Body of pancreas (tissue), 4 donors: Measurements from ENCODE around the gene ARPP21.

Experiments
- POLR2A ChIP-seq, 3 donors: fragments of 450-650 bp; IDR thresholded peaks; one replicate each; pipeline ENCODE4 v1.6.1; 2016; ENCODE audit warnings: antibody characterized with exemption in 3 of 3, mild to moderate bottlenecking in 2 of 3
- TF ChIP-seq, protein P1 (sequence below), 7 experiments: fragments of 450-650 bp in 4 of 7; fragments of 200-600 bp in 3 of 7; sonication (generic) in 3 of 7; IDR thresholded peaks; one replicate each; pipeline ENCODE4 v1.5.1; 2016 to 2019; ENCODE audit warnings: antibody characterized with exemption in 7 of 7

DNA sequence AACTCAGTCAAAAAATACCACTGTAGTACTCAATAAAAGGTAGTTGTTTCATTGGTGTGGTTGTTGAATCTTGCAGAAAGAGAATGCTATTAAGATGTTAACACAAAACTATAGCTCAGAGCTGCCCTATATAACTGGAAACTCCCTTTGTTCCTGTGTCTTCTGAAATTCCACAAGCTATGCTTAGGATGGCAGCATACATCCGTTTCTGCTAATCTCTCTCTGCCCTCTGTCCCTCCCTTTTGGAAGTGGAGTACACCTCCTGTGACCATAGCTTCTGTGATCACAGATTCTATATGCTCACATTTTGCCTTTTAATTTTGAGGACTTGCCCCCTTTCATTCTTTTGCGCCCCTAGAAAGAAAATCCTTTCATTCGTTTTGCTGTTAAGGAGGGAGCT is 33.7 kb downstream of the ARPP21 start:
- TF ChIP-seq POLR2A (IDR thresholded peaks at IDR 0.05), result no peak
- TF ChIP-seq, protein P1, sequence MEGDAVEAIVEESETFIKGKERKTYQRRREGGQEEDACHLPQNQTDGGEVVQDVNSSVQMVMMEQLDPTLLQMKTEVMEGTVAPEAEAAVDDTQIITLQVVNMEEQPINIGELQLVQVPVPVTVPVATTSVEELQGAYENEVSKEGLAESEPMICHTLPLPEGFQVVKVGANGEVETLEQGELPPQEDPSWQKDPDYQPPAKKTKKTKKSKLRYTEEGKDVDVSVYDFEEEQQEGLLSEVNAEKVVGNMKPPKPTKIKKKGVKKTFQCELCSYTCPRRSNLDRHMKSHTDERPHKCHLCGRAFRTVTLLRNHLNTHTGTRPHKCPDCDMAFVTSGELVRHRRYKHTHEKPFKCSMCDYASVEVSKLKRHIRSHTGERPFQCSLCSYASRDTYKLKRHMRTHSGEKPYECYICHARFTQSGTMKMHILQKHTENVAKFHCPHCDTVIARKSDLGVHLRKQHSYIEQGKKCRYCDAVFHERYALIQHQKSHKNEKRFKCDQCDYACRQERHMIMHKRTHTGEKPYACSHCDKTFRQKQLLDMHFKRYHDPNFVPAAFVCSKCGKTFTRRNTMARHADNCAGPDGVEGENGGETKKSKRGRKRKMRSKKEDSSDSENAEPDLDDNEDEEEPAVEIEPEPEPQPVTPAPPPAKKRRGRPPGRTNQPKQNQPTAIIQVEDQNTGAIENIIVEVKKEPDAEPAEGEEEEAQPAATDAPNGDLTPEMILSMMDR (IDR thresholded peaks at IDR 0.05), result no peak
